Upper lobe of right lung (tissue), 1 donor: Measurements from ENCODE around the gene METTL1. TPM values are rescaled to one million over a fixed set of nuclear protein-coding genes. Genes with fewer than 3 reads are reported as not detected.

Source experiments
- ATAC-seq: fragments of 200-7000 bp; cut with Tn5 transposase; one replicate; pipeline ENCODE4 v1.9.1; 2020; ENCODE audit warnings: mild to moderate bottlenecking, moderate library complexity
- DNase-seq: peaks from one replicate; pipeline ENCODE4 v3.0.0-alpha.2; 2020
- H3K27ac ChIP-seq: fragments of 200-600 bp; one replicate; pipeline ENCODE4 v1.8.0; 2022
- H3K27me3 ChIP-seq: fragments of 200-600 bp; one replicate; pipeline ENCODE4 v1.8.0; 2022; ENCODE audit warnings: mild to moderate bottlenecking
- H3K36me3 ChIP-seq: fragments of 200-600 bp; one replicate; pipeline ENCODE4 v1.8.0; 2022
- H3K4me1 ChIP-seq: fragments of 200-600 bp; one replicate; pipeline ENCODE4 v1.8.0; 2022
- H3K4me3 ChIP-seq: fragments of 200-600 bp; one replicate; pipeline ENCODE4 v1.8.0; 2022; ENCODE audit warnings: mild to moderate bottlenecking
- H3K9me3 ChIP-seq: fragments of 200-600 bp; one replicate; pipeline ENCODE4 v1.8.0; 2022
- intact Hi-C: fragments of 100-400 bp; cut with DNase I; formaldehyde crosslinking; loops from one replicate; pipeline ENCODE4 v1.11.0; 2022
- total RNA-seq: library from RNA; stranded (reverse); fragmentation: NEBNext Ultra II Directional; extraction: Animal tissue kit (Norgen Biotek cat#: 25700); gene quantifications from one replicate; pipeline ENCODE4 v1.2.1, GENCODE V29; 2021
- TF ChIP-seq, protein P1 (sequence below): fragments of 200-600 bp; IDR thresholded peaks from one replicate; pipeline ENCODE4 v1.8.0; 2022; ENCODE audit warnings: antibody characterized with exemption
- donor health status: DM: no; HTN: yes; CAD: no; lungs with severe emphysema.

METTL1 gene
- total RNA-seq, 1 donor from 2014 or later, result 26.9 TPM

DNA sequence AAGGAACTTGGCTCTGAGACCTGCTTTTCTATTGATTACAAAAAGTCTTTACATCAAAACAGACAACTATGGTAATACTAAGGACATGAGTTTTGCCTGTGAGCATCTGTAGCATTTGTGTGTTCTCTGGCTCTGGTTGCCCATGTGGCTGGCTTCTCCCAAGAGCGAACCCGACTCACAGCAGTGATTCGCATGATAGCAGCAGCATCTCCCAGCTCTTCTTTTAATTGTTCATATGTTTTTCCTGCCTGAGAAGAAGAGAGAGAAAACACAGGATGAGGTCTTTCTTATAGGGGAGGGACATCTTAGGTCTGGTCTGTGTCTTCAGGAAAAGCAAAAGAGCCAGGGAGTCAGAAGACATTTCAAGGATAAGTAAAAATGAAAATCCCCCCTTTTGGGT is 29.1 kb upstream of the METTL1 start:
- TF ChIP-seq, protein P1, sequence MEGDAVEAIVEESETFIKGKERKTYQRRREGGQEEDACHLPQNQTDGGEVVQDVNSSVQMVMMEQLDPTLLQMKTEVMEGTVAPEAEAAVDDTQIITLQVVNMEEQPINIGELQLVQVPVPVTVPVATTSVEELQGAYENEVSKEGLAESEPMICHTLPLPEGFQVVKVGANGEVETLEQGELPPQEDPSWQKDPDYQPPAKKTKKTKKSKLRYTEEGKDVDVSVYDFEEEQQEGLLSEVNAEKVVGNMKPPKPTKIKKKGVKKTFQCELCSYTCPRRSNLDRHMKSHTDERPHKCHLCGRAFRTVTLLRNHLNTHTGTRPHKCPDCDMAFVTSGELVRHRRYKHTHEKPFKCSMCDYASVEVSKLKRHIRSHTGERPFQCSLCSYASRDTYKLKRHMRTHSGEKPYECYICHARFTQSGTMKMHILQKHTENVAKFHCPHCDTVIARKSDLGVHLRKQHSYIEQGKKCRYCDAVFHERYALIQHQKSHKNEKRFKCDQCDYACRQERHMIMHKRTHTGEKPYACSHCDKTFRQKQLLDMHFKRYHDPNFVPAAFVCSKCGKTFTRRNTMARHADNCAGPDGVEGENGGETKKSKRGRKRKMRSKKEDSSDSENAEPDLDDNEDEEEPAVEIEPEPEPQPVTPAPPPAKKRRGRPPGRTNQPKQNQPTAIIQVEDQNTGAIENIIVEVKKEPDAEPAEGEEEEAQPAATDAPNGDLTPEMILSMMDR, result no peak
- Histone ChIP-seq H3K4me3 (no peak overlapping the region), H3K36me3 (peaks cover 92% of the 10 kb centered on the region), H3K4me1 (peaks cover 6% of the 10 kb centered on the region), H3K27ac (no peak overlapping the region), H3K9me3 (no peaks in the 10 kb centered on the region), H3K27me3 (no peaks in the 10 kb centered on the region)
- DNase-seq (no peak), ATAC-seq (no peak)
- intact Hi-C loops, result no loop called here

DNA sequence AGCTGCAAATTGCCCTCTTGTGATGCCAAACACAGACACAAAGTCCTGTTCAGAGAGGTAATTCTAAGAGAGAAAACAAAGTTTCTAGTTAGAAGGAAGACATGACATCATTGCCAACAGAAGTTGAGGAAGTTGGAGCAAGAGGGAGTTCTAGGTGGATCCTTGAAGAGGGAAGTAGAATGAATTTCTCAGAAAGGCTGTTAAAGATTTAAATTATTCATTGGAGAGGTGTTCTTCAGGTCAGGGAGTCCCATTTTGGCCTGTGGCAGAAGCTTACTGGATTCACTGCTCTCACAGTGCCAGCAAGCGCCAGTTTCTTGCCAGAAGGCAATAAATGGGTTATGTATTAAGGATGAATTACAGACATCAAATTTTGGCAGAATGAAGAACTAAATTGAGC is 26.0 kb upstream of the METTL1 start:
- peaks cover 6% of the 10 kb centered on the region for H3K4me1 ChIP-seq
- H3K4me3 ChIP-seq, result no peak overlapping the region
- peaks cover 86% of the 10 kb centered on the region for H3K36me3 ChIP-seq
- no peak for DNase-seq
- no peaks in the 10 kb centered on the region for H3K27me3 ChIP-seq
- peak overlapping the region; percentile 13 for H3K27ac ChIP-seq
- ATAC-seq, result peak; percentile 58
- intact Hi-C loops, result no loop called here
- H3K9me3 ChIP-seq, result no peaks in the 10 kb centered on the region
- TF ChIP-seq, protein P1, result no peak

DNA sequence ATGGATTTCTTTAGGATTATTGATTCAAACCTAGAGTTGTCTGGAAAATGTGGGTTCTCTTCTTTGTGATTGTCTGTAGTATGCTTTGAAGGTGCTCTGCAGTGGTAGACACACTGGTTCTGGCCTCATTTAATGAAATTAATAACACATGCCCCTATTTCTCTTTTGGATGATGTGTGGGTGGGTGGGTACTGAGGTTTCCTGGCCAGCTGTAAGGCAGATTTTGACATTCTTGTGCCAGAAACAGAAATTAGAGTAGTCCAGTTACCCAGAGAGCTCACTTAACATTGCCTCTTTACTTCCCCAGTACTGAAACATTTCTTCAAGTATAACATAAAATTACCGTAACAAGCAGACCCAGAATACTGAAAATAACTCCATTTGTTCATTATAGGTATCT is 25.1 kb upstream of the METTL1 start:
- H3K4me3 ChIP-seq, result no peak overlapping the region
- H3K36me3 ChIP-seq, result peaks cover 86% of the 10 kb centered on the region
- no peaks in the 10 kb centered on the region for H3K9me3 ChIP-seq
- no peaks in the 10 kb centered on the region for H3K27me3 ChIP-seq
- H3K27ac ChIP-seq, result no peak overlapping the region
- TF ChIP-seq, protein P1, result no peak
- intact Hi-C loops, result no loop called here
- ATAC-seq (no peak), DNase-seq (no peak)
- H3K4me1 ChIP-seq, result peaks cover 6% of the 10 kb centered on the region

DNA sequence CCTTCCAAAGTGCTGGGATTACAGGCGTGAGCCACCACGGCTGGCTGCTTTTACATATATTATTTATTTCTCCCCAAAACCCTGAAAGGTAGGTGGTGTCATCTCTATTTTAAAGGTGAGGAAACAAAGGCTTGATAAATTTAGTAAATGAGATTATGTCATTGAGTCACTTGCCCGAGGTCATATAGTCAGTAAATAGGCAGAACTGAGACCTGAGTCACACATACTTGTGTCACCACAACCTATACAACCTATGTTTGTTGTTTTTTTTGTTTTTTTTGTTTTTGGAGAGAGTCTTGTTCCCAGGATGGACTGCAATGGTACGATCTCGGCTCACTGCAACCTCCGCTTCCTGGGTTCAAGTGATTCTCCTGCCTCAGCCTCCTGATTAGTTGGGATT is 23.4 kb upstream of the METTL1 start:
- Histone ChIP-seq H3K4me1 (peaks cover 6% of the 10 kb centered on the region), H3K9me3 (no peaks in the 10 kb centered on the region), H3K4me3 (no peak overlapping the region), H3K36me3 (peaks cover 79% of the 10 kb centered on the region), H3K27ac (no peak overlapping the region), H3K27me3 (no peaks in the 10 kb centered on the region)
- TF ChIP-seq, protein P1, result no peak
- intact Hi-C loops, result no loop called here
- no peak for DNase-seq
- no peak for ATAC-seq

DNA sequence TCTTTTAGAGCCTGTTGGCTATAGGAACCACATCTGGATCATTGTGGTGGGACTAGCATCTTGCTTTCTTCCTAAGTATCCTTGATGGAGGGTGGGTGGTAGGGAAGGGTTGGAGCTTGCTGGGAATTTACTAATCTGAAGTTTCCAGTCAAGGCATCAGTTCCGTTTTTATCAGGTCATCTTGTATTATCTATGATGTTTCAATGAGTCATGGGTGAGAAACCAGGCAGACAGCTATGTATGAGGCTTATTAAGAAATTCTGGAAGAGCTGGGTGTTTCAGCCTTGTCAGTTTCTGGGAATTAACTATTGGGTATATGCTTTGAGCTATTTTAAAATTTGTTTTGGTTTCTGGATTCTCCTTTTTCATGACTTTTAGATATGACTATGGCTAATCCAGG is 22.0 kb upstream of the METTL1 start:
- peaks cover 79% of the 10 kb centered on the region for H3K36me3 ChIP-seq
- no peak overlapping the region for H3K4me3 ChIP-seq
- TF ChIP-seq, protein P1, result no peak
- intact Hi-C loops, result no loop called here
- DNase-seq (no peak), ATAC-seq (no peak)
- no peaks in the 10 kb centered on the region for H3K27me3 ChIP-seq
- no peaks in the 10 kb centered on the region for H3K9me3 ChIP-seq
- H3K27ac ChIP-seq, result no peak overlapping the region
- H3K4me1 ChIP-seq, result peaks cover 6% of the 10 kb centered on the region

DNA sequence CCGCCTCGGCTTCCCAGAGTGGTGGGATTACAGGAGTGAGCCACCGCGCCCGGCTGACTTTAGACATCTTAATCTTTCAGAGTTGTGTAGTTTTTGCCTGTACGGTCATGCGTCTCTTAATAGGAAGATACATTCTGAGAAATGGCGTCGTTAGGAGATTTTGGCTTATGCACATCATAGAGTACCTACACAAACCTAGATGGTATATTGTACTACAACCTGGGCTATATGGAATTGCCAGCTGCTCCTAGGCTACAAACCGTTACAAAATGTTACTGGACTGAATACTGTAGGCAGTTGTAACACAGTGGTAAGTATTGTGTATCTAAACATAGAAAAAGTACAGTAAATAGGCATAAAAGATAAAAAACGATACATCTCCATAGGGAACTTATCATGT is 12.0 kb upstream of the METTL1 start:
- no peaks in the 10 kb centered on the region for H3K9me3 ChIP-seq
- intact Hi-C loops, result no loop called here
- no peak overlapping the region for H3K27ac ChIP-seq
- H3K36me3 ChIP-seq, result peaks cover 42% of the 10 kb centered on the region
- no peak for ATAC-seq
- DNase-seq, result no peak
- H3K4me3 ChIP-seq, result peak overlapping the region; percentile 95
- peaks cover 18% of the 10 kb centered on the region for H3K4me1 ChIP-seq
- no peaks in the 10 kb centered on the region for H3K27me3 ChIP-seq
- TF ChIP-seq, protein P1, result no peak
